Left hindlimb (tissue), 1 donor: Measurements from ENCODE around the gene UBQLN1.
"Not testable (repeated sequence)": the region's sequence is repeated elsewhere in the genome, so short reads cannot be mapped to it uniquely, and the experiment has no call there.

ENCODE experiments used
- DNase-seq: peaks from one replicate; pipeline ENCODE4 v3.0.0-alpha.2; 2018

Gene UBQLN1

GRCh38 chr9:83707768-83708514 is at the start of gene UBQLN1:
Gene UBQLN1, minus strand, starts transcription at chr9:83707958. Its CDS starts 279 bp downstream, at chr9:83707679.
- DNase-seq, result peak; percentile 93

GRCh38 chr9:83754383-83754977 is 46.7 kb upstream of the UBQLN1 start:
- DNase-seq, result no peak

GRCh38 chr9:83749706-83750105 is 41.9 kb upstream of the UBQLN1 start:
- DNase-seq, result no peak

- DNase-seq, result no peak
Measured at GRCh38 chr9:83744206-83744605, 36.4 kb upstream of the UBQLN1 start.

GRCh38 chr9:83733739-83734138 is 26.0 kb upstream of the UBQLN1 start:
- DNase-seq, result no peak

- not testable (repeated sequence) for DNase-seq
Measured at GRCh38 chr9:83728591-83729368, 21.0 kb upstream of the UBQLN1 start.

GRCh38 chr9:83724436-83724835 is 16.7 kb upstream of the UBQLN1 start:
- DNase-seq, result no peak

GRCh38 chr9:83722726-83723495 is 15.2 kb upstream of the UBQLN1 start:
- DNase-seq, result no peak

- no peak for DNase-seq
Measured at GRCh38 chr9:83721509-83721908, 13.8 kb upstream of the UBQLN1 start.

GRCh38 chr9:83715794-83716193 is 8.0 kb upstream of the UBQLN1 start:
- DNase-seq, result no peak

GRCh38 chr9:83715221-83715620 is 7.5 kb upstream of the UBQLN1 start:
- no peak for DNase-seq

- no peak for DNase-seq
Measured at GRCh38 chr9:83714329-83714728, 6.6 kb upstream of the UBQLN1 start.

GRCh38 chr9:83708515-83709158 is 879 bp upstream of the UBQLN1 start:
- peak; percentile 71 for DNase-seq

GRCh38 chr9:83707518-83707767 is 315 bp downstream of the UBQLN1 start:
- no peak for DNase-seq

GRCh38 chr9:83706676-83707517 is 861 bp downstream of the UBQLN1 start:
- peak; percentile 75 for DNase-seq

- not testable (repeated sequence) for DNase-seq
Measured at GRCh38 chr9:83705219-83705651, 2.5 kb downstream of the UBQLN1 start.

- DNase-seq, result no peak
Measured at GRCh38 chr9:83701769-83702168, 6.0 kb downstream of the UBQLN1 start.

GRCh38 chr9:83701286-83701685 is 6.5 kb downstream of the UBQLN1 start:
- DNase-seq, result no peak

GRCh38 chr9:83699615-83700014 is 8.1 kb downstream of the UBQLN1 start:
- no peak for DNase-seq

- DNase-seq, result no peak
Measured at GRCh38 chr9:83698976-83699585, 8.7 kb downstream of the UBQLN1 start.

- DNase-seq, result no peak
Measured at GRCh38 chr9:83691492-83691891, 16.3 kb downstream of the UBQLN1 start.
